ENCODE data around the gene TAF3. TPM values are rescaled to one million over a fixed set of nuclear protein-coding genes. Genes with fewer than 3 reads are reported as not detected.
A peak's percentile ranks its signal among the peaks of the same experiment; 100 is the strongest.

Gene TAF3
- total and polyA plus RNA-seq, 4 donors = 3.4 to 7.0 (median 5.0) TPM

GRCh38 chr10:7797582-7797981, 20.7 kb upstream of the TAF3 start:
- Histone ChIP-seq H3K27ac (ENCODE audit: low read depth in 1 of 2, low read length in 1 of 2) (peak overlapping the region in 1 of 2 donors; percentile 95), H3K9ac (ENCODE audit: insufficient read depth in 1 of 2, low read length in 2 of 2) (no peak overlapping the region), H3K4me1 (ENCODE audit: control insufficient read depth in 5 of 5, insufficient read depth in 5 of 5, low read length in 5 of 5) (peaks cover 0 to 10% (median 0%) of the 10 kb centered on the region in 5 donors), H3K27me3 (ENCODE audit: control insufficient read depth in 3 of 3, insufficient read depth in 3 of 3, low read length in 2 of 3) (no peaks in the 10 kb centered on the region), H3K36me3 (ENCODE audit: control insufficient read depth in 4 of 4, insufficient read depth in 4 of 4, low read length in 4 of 4) (peaks cover 9 to 38% (median 16%) of the 10 kb centered on the region in 4 donors), H3K9me3 (ENCODE audit: control insufficient read depth in 4 of 4, insufficient read depth in 3 of 4, low read length in 3 of 4) (no peaks in the 10 kb centered on the region), H3K4me3 (no peak overlapping the region)
- ATAC-seq (ENCODE audit: insufficient read depth, low FRiP score) = no peak
- no peak for TF ChIP-seq CTCF (IDR thresholded peaks at IDR 0.05; ENCODE audit: control extremely low read depth, extremely low read depth)
- no peak for DNase-seq
- WGBS, 2 donors = 68 to 74% methylated on average over 6 of the region's 6 CpGs

GRCh38 chr10:7802606-7803005, 15.7 kb upstream of the TAF3 start:
- no peak for TF ChIP-seq CTCF (IDR thresholded peaks at IDR 0.05; ENCODE audit: control extremely low read depth, extremely low read depth)
- Histone ChIP-seq H3K9ac (ENCODE audit: insufficient read depth in 1 of 2, low read length in 2 of 2) (no peak overlapping the region), H3K27ac (ENCODE audit: low read depth in 1 of 2, low read length in 1 of 2) (no peak overlapping the region), H3K9me3 (ENCODE audit: control insufficient read depth in 4 of 4, insufficient read depth in 3 of 4, low read length in 3 of 4) (no peaks in the 10 kb centered on the region), H3K36me3 (ENCODE audit: control insufficient read depth in 4 of 4, insufficient read depth in 4 of 4, low read length in 4 of 4) (peaks cover 24 to 46% (median 40%) of the 10 kb centered on the region in 4 donors), H3K4me1 (ENCODE audit: control insufficient read depth in 5 of 5, insufficient read depth in 5 of 5, low read length in 5 of 5) (peaks cover 0 to 10% (median 0%) of the 10 kb centered on the region in 5 donors), H3K27me3 (ENCODE audit: control insufficient read depth in 3 of 3, insufficient read depth in 3 of 3, low read length in 2 of 3) (no peaks in the 10 kb centered on the region), H3K4me3 (no peak overlapping the region)
- DNase-seq = no peak
- no peak for ATAC-seq (ENCODE audit: insufficient read depth, low FRiP score)
- 96 to 97% methylated on average over 4 of the region's 4 CpGs for WGBS, 2 donors

GRCh38 chr10:7804216-7804615, 14.1 kb upstream of the TAF3 start:
- H3K27ac ChIP-seq (ENCODE audit: low read depth in 1 of 2, low read length in 1 of 2) = peak overlapping the region in 1 of 2 donors; percentile 51
- no peaks in the 10 kb centered on the region for H3K9me3 ChIP-seq (ENCODE audit: control insufficient read depth in 4 of 4, insufficient read depth in 3 of 4, low read length in 3 of 4)
- DNase-seq (no peak), ATAC-seq (ENCODE audit: insufficient read depth, low FRiP score) (no peak)
- 95 to 96% methylated on average over 6 of the region's 6 CpGs for WGBS, 2 donors
- H3K4me1 ChIP-seq (ENCODE audit: control insufficient read depth in 5 of 5, insufficient read depth in 5 of 5, low read length in 5 of 5) = peaks cover 0 to 10% (median 0%) of the 10 kb centered on the region in 5 donors
- no peak for TF ChIP-seq CTCF (IDR thresholded peaks at IDR 0.05; ENCODE audit: control extremely low read depth, extremely low read depth)
- peaks cover 28 to 46% (median 40%) of the 10 kb centered on the region in 4 donors for H3K36me3 ChIP-seq (ENCODE audit: control insufficient read depth in 4 of 4, insufficient read depth in 4 of 4, low read length in 4 of 4)
- H3K4me3 ChIP-seq = no peak overlapping the region
- no peak overlapping the region for H3K9ac ChIP-seq (ENCODE audit: insufficient read depth in 1 of 2, low read length in 2 of 2)
- H3K27me3 ChIP-seq (ENCODE audit: control insufficient read depth in 3 of 3, insufficient read depth in 3 of 3, low read length in 2 of 3) = no peaks in the 10 kb centered on the region

- no peak overlapping the region for H3K4me3 ChIP-seq
- no peak overlapping the region for H3K9ac ChIP-seq (ENCODE audit: insufficient read depth in 1 of 2, low read length in 2 of 2)
- peaks cover 28 to 41% (median 36%) of the 10 kb centered on the region in 4 donors for H3K36me3 ChIP-seq (ENCODE audit: control insufficient read depth in 4 of 4, insufficient read depth in 4 of 4, low read length in 4 of 4)
- H3K27me3 ChIP-seq (ENCODE audit: control insufficient read depth in 3 of 3, insufficient read depth in 3 of 3, low read length in 2 of 3) = no peaks in the 10 kb centered on the region
- H3K9me3 ChIP-seq (ENCODE audit: control insufficient read depth in 4 of 4, insufficient read depth in 3 of 4, low read length in 3 of 4) = no peaks in the 10 kb centered on the region
- TF ChIP-seq CTCF (IDR thresholded peaks at IDR 0.05; ENCODE audit: control extremely low read depth, extremely low read depth) = no peak
- peak in 2 of 3 donors; percentile 21 to 51 for DNase-seq
- WGBS, 2 donors = 50 to 53% methylated on average over 2 of the region's 2 CpGs
- H3K27ac ChIP-seq (ENCODE audit: low read depth in 1 of 2, low read length in 1 of 2) = peak overlapping the region in 1 of 2 donors; percentile 51
- no peak for ATAC-seq (ENCODE audit: insufficient read depth, low FRiP score)
- H3K4me1 ChIP-seq (ENCODE audit: control insufficient read depth in 5 of 5, insufficient read depth in 5 of 5, low read length in 5 of 5) = peaks cover 0 to 10% (median 0%) of the 10 kb centered on the region in 5 donors
Observed at GRCh38 chr10:7804741-7805140, 13.6 kb upstream of the TAF3 start.
